Body of pancreas (tissue), 4 donors: ENCODE measurements around the gene CNGA3.

Experiments used
- CTCF ChIP-seq, 7 experiments: fragments of 450-650 bp in 4 of 7; fragments of 200-600 bp in 3 of 7; sonication (generic) in 3 of 7; IDR thresholded peaks; one replicate each; pipeline ENCODE4 v1.5.1; 2016 to 2019; ENCODE audit warnings: antibody characterized with exemption in 7 of 7
- POLR2A ChIP-seq, 3 donors: fragments of 450-650 bp; IDR thresholded peaks; one replicate each; pipeline ENCODE4 v1.6.1; 2016; ENCODE audit warnings: antibody characterized with exemption in 3 of 3, mild to moderate bottlenecking in 2 of 3

DNA sequence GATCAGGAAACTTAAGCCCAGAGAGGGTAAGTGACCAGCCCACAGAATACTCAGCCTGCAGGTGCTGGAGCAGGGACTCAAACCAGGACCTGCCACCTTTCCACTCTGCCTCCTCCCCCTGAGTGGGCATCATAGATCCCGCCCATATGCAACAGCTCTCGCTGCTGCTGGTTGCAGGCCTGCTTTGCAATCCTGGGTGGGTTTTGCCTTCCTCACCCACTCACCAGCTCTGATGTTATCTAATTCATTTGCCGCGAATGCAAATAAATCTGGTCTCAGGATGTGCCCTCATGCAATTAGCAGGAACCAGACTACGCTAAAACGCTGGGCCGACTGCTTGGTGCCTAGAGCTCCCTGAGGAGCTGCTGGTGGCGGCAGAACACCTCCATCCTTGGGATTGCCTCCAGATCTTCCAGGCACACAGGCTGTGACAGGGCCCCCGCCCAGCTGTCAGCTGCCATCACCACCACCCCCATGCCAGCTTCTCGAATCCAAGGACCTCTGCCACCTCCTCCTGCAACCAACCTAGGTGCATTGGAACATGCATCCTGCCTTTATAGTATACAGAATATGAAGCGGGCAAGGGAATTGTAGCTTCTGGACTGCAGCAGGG lies 28.8 kb downstream of the CNGA3 start:
- no peak for TF ChIP-seq CTCF (IDR thresholded peaks at IDR 0.05)
- no peak for TF ChIP-seq POLR2A (IDR thresholded peaks at IDR 0.05)
